Fibroblast of lung (primary cell): ENCODE measurements around the gene PWWP2B. TPM values are rescaled to one million over a fixed set of nuclear protein-coding genes. Genes with fewer than 3 reads are reported as not detected.

Experiments
- DNase-seq, 2 donors: peaks; one replicate each; pipeline versions ENCODE4 v3.0.0 to v3.0.0-alpha.2; 2010; ENCODE audit warnings: low read depth in 2 of 2
- H2AFZ ChIP-seq: 2 replicates; pipeline ENCODE4 v1.5.1; 2012; ENCODE audit warnings: low read length, control low read depth, inconsistent platforms
- H3K27ac ChIP-seq: 2 replicates; pipeline ENCODE4 v1.5.1; 2011; ENCODE audit warnings: low read length, control low read depth; ENCODE audit not compliant: insufficient read depth
- H3K27me3 ChIP-seq: 2 replicates; pipeline ENCODE4 v1.5.1; 2011; ENCODE audit warnings: mild to moderate bottlenecking, low read length; ENCODE audit not compliant: control insufficient read depth, insufficient read depth
- H3K36me3 ChIP-seq: 2 replicates; pipeline ENCODE4 v1.5.1; 2011; ENCODE audit warnings: low read length; ENCODE audit not compliant: control insufficient read depth, insufficient read depth
- H3K4me1 ChIP-seq: 2 replicates; pipeline ENCODE4 v1.5.1; 2011; ENCODE audit warnings: low read length; ENCODE audit not compliant: control insufficient read depth, insufficient read depth; ENCODE audit errors: extremely low read depth
- H3K4me2 ChIP-seq: 2 replicates; pipeline ENCODE4 v1.5.1; 2011; ENCODE audit warnings: low read length, control low read depth; ENCODE audit not compliant: insufficient read depth; ENCODE audit errors: extremely low read depth
- H3K4me3 ChIP-seq, 4 experiments: fragments of 200-600 bp in 1 of 4; sonication (generic) in 1 of 4; replicated peaks in 1 of 4; 2 replicates each; pipeline ENCODE4 v1.5.1; 2011 to 2016; ENCODE audit warnings: low read length in 4 of 4, low read depth in 3 of 4, mild to moderate bottlenecking in 3 of 4, control low read depth in 2 of 4, inconsistent platforms in 1 of 4, mixed read lengths in 1 of 4; ENCODE audit not compliant: insufficient read depth in 1 of 4; ENCODE audit errors: control extremely low read depth in 1 of 4
- H3K79me2 ChIP-seq: 2 replicates; pipeline ENCODE4 v1.5.1; 2012; ENCODE audit warnings: mild to moderate bottlenecking, low read length, inconsistent platforms; ENCODE audit not compliant: control insufficient read depth, insufficient read depth
- H3K9ac ChIP-seq: 2 replicates; pipeline ENCODE4 v1.5.1; 2011; ENCODE audit warnings: mild to moderate bottlenecking, low read length, control low read depth; ENCODE audit not compliant: insufficient read depth
- H3K9me3 ChIP-seq: 2 replicates; pipeline ENCODE4 v1.5.1; 2012; ENCODE audit warnings: low read depth, low read length; ENCODE audit not compliant: control insufficient read depth, insufficient read depth
- H4K20me1 ChIP-seq: 2 replicates; pipeline ENCODE4 v1.5.1; 2011; ENCODE audit warnings: low read length; ENCODE audit not compliant: control insufficient read depth, insufficient read depth; ENCODE audit errors: extremely low read depth
- CTCF ChIP-seq, 2 donors: IDR thresholded peaks in 1 of 2; conservative IDR thresholded peaks in 1 of 2; 1 replicate in 1 of 2; 2 replicates in 1 of 2; pipeline ENCODE4 v1.5.1; 2011 to 2012; ENCODE audit warnings: low read length in 2 of 2, control low read depth in 1 of 2, inconsistent platforms in 1 of 2, low read depth in 1 of 2, mild to moderate bottlenecking in 1 of 2
- EZH2 ChIP-seq: IDR thresholded peaks from 2 replicates; pipeline ENCODE4 v1.5.1; 2012; ENCODE audit warnings: low read length, control low read depth, mild to moderate bottlenecking; ENCODE audit errors: missing control alignments
- polyA plus RNA-seq, 2 donors: library from polyadenylated mRNA; depleted of rRNA in 1 of 2; stranded (reverse) in 1 of 2; unstranded in 1 of 2; fragments of >200 nt; gene quantifications; 2 replicates each; pipeline ENCODE4 v1.2.1, GENCODE V29; 2011 to 2012; ENCODE audit warnings: missing spikeins in 1 of 2
- total RNA-seq: library from RNA; depleted of rRNA; stranded (reverse); fragments of >200 nt; gene quantifications from 2 replicates; pipeline ENCODE4 v1.2.1, GENCODE V29; 2014

The PWWP2B gene
- total and polyA plus RNA-seq, 2 donors (not counting 1 experiment from before 2014, with no cell fraction given), result 1.5 to 15.9 TPM

GRCh38 chr10:132349766-132350165 lies 47.2 kb upstream of the PWWP2B start:
- Histone ChIP-seq H3K9ac (no peak overlapping the region), H3K4me2 (no peak overlapping the region), H3K9me3 (no peaks in the 10 kb centered on the region), H3K36me3 (no peaks in the 10 kb centered on the region), H2AFZ (no peak overlapping the region), H4K20me1 (no peaks in the 10 kb centered on the region), H3K27ac (no peak overlapping the region), H3K27me3 (no peaks in the 10 kb centered on the region), H3K4me1 (no peaks in the 10 kb centered on the region), H3K4me3 (no peak overlapping the region), H3K79me2 (no peaks in the 10 kb centered on the region)
- DNase-seq, result no peak
- TF ChIP-seq CTCF (conservative IDR thresholded peaks at IDR 0.05 in 1 of 2, IDR thresholded peaks at IDR 0.05 in 1 of 2; ENCODE audit: low read depth in 1 of 2, low read length in 2 of 2) (no peak), EZH2 (no peak)

- no peak overlapping the region for H3K4me3 ChIP-seq
- no peak overlapping the region for H3K27ac ChIP-seq
- H3K27me3 ChIP-seq, result no peaks in the 10 kb centered on the region
- DNase-seq, result no peak
- no peaks in the 10 kb centered on the region for H3K36me3 ChIP-seq
- no peaks in the 10 kb centered on the region for H3K79me2 ChIP-seq
- no peak for TF ChIP-seq CTCF (conservative IDR thresholded peaks at IDR 0.05 in 1 of 2, IDR thresholded peaks at IDR 0.05 in 1 of 2; ENCODE audit: low read depth in 1 of 2, low read length in 2 of 2)
- TF ChIP-seq EZH2, result no peak
- no peaks in the 10 kb centered on the region for H4K20me1 ChIP-seq
- no peak overlapping the region for H3K9ac ChIP-seq
- no peaks in the 10 kb centered on the region for H3K4me1 ChIP-seq
- no peak overlapping the region for H3K4me2 ChIP-seq
- H3K9me3 ChIP-seq, result no peaks in the 10 kb centered on the region
- no peak overlapping the region for H2AFZ ChIP-seq
These were observed 46.6 kb upstream of the PWWP2B start for GRCh38 chr10:132350391-132350790.

GRCh38 chr10:132350946-132351345 lies 46.1 kb upstream of the PWWP2B start:
- Histone ChIP-seq H3K79me2 (no peaks in the 10 kb centered on the region), H3K4me2 (no peak overlapping the region), H3K27me3 (no peaks in the 10 kb centered on the region), H2AFZ (no peak overlapping the region), H3K4me1 (no peaks in the 10 kb centered on the region), H3K9ac (no peak overlapping the region), H3K4me3 (no peak overlapping the region), H3K9me3 (no peaks in the 10 kb centered on the region), H3K36me3 (no peaks in the 10 kb centered on the region), H4K20me1 (no peaks in the 10 kb centered on the region), H3K27ac (no peak overlapping the region)
- no peak for TF ChIP-seq CTCF (conservative IDR thresholded peaks at IDR 0.05 in 1 of 2, IDR thresholded peaks at IDR 0.05 in 1 of 2; ENCODE audit: low read depth in 1 of 2, low read length in 2 of 2)
- no peak for TF ChIP-seq EZH2
- DNase-seq, result no peak
